PC-9 (cell line): ENCODE data around the gene OR2V1. TPM values are rescaled to one million over a fixed set of nuclear protein-coding genes. Genes with fewer than 3 reads are reported as not detected.

Experiments used
- BruUV-seq: library from RNA; stranded (reverse); fragments of 400-500 nt; replicated peaks from 2 replicates; lab custom pipeline; 2021; lab: Mats Ljungman, UMichigan
- CTCF ChIA-PET: fragments of 300-600 bp; sonication (Branson Sonifier 250); formaldehyde crosslinking; loops from one replicate; lab custom pipeline; 2022; ENCODE audit warnings: antibody characterized with exemption; lab: Charles Lee
- POLR2A ChIA-PET: fragments of 300-600 bp; sonication (Branson Sonifier 250); formaldehyde crosslinking; loops from one replicate; lab custom pipeline; 2022; ENCODE audit warnings: antibody characterized with exemption; ENCODE audit not compliant: unreplicated experiment; lab: Charles Lee
- DNase-seq, 2 experiments: peaks; one replicate each; pipeline versions ENCODE4 v3.0.0 to v3.0.0-alpha.2; 2015 to 2022; ENCODE audit warnings: mixed read lengths in 1 of 2
- H2AFZ ChIP-seq: fragments of 200-600 bp; sonication (generic); 2 replicates; pipeline ENCODE4 v1.8.1; 2017; ENCODE audit warnings: antibody characterized with exemption
- H3F3A ChIP-seq: fragments of 200-600 bp; sonication (generic); 2 replicates; pipeline ENCODE4 v1.8.1; 2017; ENCODE audit warnings: antibody characterized with exemption, mild to moderate bottlenecking, low read depth; ENCODE audit not compliant: insufficient read depth
- H3K27ac ChIP-seq: fragments of 200-600 bp; sonication (generic); 2 replicates; pipeline ENCODE4 v1.6.1; 2016; ENCODE audit warnings: mixed run types
- H3K27me3 ChIP-seq: fragments of 200-600 bp; sonication (generic); 2 replicates; pipeline ENCODE4 v1.6.1; 2016; ENCODE audit warnings: low read depth, mixed run types; ENCODE audit not compliant: insufficient read depth
- H3K36me3 ChIP-seq: fragments of 200-600 bp; sonication (generic); 2 replicates; pipeline ENCODE4 v1.6.1; 2016; ENCODE audit warnings: low read depth, mixed run types
- H3K4me1 ChIP-seq: fragments of 200-600 bp; sonication (generic); replicated peaks from 2 replicates; pipeline ENCODE4 v1.6.1; 2016; ENCODE audit warnings: mixed run types; ENCODE audit not compliant: insufficient read depth
- H3K4me2 ChIP-seq: fragments of 200-600 bp; sonication (generic); 2 replicates; pipeline ENCODE4 v1.6.1; 2017; ENCODE audit warnings: mixed run types
- H3K4me3 ChIP-seq: fragments of 200-600 bp; sonication (generic); 2 replicates; pipeline ENCODE4 v1.6.1; 2016; ENCODE audit warnings: mixed run types
- H3K79me2 ChIP-seq: fragments of 200-600 bp; sonication (generic); 2 replicates; pipeline ENCODE4 v1.6.1; 2017; ENCODE audit warnings: low read depth, mixed run types
- H3K9me2 ChIP-seq: fragments of 200-600 bp; sonication (generic); 2 replicates; pipeline ENCODE4 v1.8.1; 2017; ENCODE audit warnings: mild to moderate bottlenecking; ENCODE audit not compliant: insufficient read depth
- H3K9me3 ChIP-seq: fragments of 200-600 bp; sonication (generic); 2 replicates; pipeline ENCODE4 v1.8.1; 2016; ENCODE audit warnings: low read depth; ENCODE audit not compliant: insufficient read depth
- H4K20me1 ChIP-seq: fragments of 200-600 bp; sonication (generic); 2 replicates; pipeline ENCODE4 v1.8.1; 2017; ENCODE audit not compliant: insufficient read depth
- CTCF ChIP-seq: fragments of 200-600 bp; sonication (generic); conservative IDR thresholded peaks from 2 replicates; pipeline ENCODE4 v1.6.1; 2017; ENCODE audit warnings: mixed run types, antibody characterized with exemption, mild to moderate bottlenecking, moderate library complexity
- EZH2 ChIP-seq: fragments of 200-600 bp; sonication (generic); IDR thresholded peaks from 2 replicates; pipeline ENCODE4 v1.8.0; 2017; ENCODE audit warnings: antibody characterized with exemption, low read depth
- intact Hi-C: fragments of 100-400 bp; cut with micrococcal nuclease; formaldehyde crosslinking; loops from one replicate; pipeline ENCODE4 v1.10.0; 2022; ENCODE audit not compliant: unreplicated experiment
- total RNA-seq: library from RNA; stranded (reverse); gene quantifications from 2 replicates; pipeline ENCODE4 v1.2.3, GENCODE V29; 2021

OR2V1 gene
- total RNA-seq, 1 experiment from 2014 or later: not detected

- H3K9me3 ChIP-seq: no peaks in the 10 kb centered on the region
- H2AFZ ChIP-seq: no peak overlapping the region
- ChIA-PET CTCF (no interaction called here), POLR2A (interaction anchor here (0.7 kb wide), 1 partner anchor 226 kb away, joined by 3 read pairs; no protein-coding TSS in a partner anchor)
- TF ChIP-seq CTCF: no peak
- no peak for TF ChIP-seq EZH2
- H3K27me3 ChIP-seq: peaks cover 56% of the 10 kb centered on the region
- H3K27ac ChIP-seq: no peak overlapping the region
- no peaks in the 10 kb centered on the region for H3K9me2 ChIP-seq
- H3K36me3 ChIP-seq: no peaks in the 10 kb centered on the region
- no TSS peak for BruUV-seq
- no peaks in the 10 kb centered on the region for H3K4me1 ChIP-seq
- intact Hi-C loops: no loop called here
- no peaks in the 10 kb centered on the region for H4K20me1 ChIP-seq
- no peak overlapping the region for H3K4me2 ChIP-seq
- H3K79me2 ChIP-seq: no peaks in the 10 kb centered on the region
- H3K4me3 ChIP-seq: no peak overlapping the region
- H3F3A ChIP-seq: no peaks in the 10 kb centered on the region
- DNase-seq: no peak
These were observed 44.1 kb downstream of the OR2V1 start for GRCh38 chr5:181086884-181087205.

- H3K27ac ChIP-seq: no peak overlapping the region
- H3K79me2 ChIP-seq: no peaks in the 10 kb centered on the region
- no peak overlapping the region for H3K4me2 ChIP-seq
- ChIA-PET POLR2A (no interaction called here), CTCF (no interaction called here)
- H3K9me3 ChIP-seq: no peaks in the 10 kb centered on the region
- DNase-seq: no peak
- no peaks in the 10 kb centered on the region for H3K4me1 ChIP-seq
- H3K36me3 ChIP-seq: no peaks in the 10 kb centered on the region
- no TSS peak for BruUV-seq
- no peak overlapping the region for H3K4me3 ChIP-seq
- no peaks in the 10 kb centered on the region for H3K9me2 ChIP-seq
- TF ChIP-seq CTCF (no peak), EZH2 (no peak)
- peaks cover 62% of the 10 kb centered on the region for H3K27me3 ChIP-seq
- no peak overlapping the region for H2AFZ ChIP-seq
- intact Hi-C loops: no loop called here
- no peaks in the 10 kb centered on the region for H3F3A ChIP-seq
- H4K20me1 ChIP-seq: no peaks in the 10 kb centered on the region
These were observed 44.7 kb downstream of the OR2V1 start for GRCh38 chr5:181086026-181086883.

DNA sequence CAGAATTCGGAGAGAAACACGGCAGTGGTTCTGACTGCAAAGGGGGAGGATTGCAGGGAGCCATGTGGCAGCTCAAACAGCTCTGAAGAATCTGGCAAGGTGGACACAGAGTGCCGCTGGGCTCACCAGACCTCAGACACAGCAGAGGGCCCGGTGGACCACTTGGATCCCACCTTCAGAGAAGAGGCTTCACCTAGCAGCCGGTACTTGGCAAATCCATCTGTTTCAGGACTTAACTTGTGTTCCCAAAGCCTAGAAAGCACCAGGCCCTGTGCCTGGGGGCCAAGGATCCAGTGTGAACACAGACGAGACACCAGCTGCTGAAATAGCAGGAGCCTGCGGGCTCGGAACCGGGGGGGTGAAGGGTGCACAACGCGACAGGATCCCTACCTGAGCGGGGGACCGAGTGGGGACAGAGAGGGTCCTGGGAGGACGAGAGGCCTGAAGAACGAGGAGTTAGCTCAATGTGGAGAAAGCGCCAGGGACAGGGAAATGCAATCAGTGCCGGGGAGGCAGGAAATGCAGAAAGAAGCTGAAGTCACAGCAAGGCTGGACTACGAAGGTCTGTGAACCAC, 46.3 kb downstream of the OR2V1 start:
- intact Hi-C loops: no loop called here
- Histone ChIP-seq H3K79me2 (no peaks in the 10 kb centered on the region), H3K4me2 (no peak overlapping the region), H3F3A (no peaks in the 10 kb centered on the region), H2AFZ (no peak overlapping the region), H4K20me1 (no peaks in the 10 kb centered on the region), H3K27me3 (peaks cover 65% of the 10 kb centered on the region), H3K4me1 (no peaks in the 10 kb centered on the region), H3K9me2 (no peaks in the 10 kb centered on the region), H3K36me3 (no peaks in the 10 kb centered on the region), H3K9me3 (no peaks in the 10 kb centered on the region), H3K27ac (no peak overlapping the region), H3K4me3 (no peak overlapping the region)
- ChIA-PET POLR2A (no interaction called here), CTCF (no interaction called here)
- DNase-seq: no peak
- BruUV-seq: no TSS peak
- no peak for TF ChIP-seq CTCF
- no peak for TF ChIP-seq EZH2
